Measurements from ENCODE around the gene TPD52L1.

DNA sequence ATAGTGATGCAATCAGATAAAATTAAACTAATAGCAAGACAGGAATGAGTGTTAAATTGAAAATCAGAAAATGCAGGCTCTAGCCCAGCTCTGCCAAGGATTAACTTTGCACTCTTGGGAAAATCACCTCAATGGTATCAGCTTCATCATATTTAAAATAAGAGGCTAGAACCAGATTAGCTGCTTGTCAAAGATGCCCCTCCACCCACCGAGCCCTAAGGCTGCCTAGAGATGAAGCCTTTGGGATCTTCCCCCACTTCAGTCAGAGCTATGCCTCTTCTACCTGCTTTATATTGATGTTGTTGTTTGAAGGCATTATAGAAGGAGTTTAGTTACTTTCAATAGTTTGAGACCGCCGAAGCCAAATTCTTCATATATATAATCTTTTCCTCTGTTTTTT is 100.7 kb downstream of the TPD52L1 start:
- TF ChIP-seq, protein P1, sequence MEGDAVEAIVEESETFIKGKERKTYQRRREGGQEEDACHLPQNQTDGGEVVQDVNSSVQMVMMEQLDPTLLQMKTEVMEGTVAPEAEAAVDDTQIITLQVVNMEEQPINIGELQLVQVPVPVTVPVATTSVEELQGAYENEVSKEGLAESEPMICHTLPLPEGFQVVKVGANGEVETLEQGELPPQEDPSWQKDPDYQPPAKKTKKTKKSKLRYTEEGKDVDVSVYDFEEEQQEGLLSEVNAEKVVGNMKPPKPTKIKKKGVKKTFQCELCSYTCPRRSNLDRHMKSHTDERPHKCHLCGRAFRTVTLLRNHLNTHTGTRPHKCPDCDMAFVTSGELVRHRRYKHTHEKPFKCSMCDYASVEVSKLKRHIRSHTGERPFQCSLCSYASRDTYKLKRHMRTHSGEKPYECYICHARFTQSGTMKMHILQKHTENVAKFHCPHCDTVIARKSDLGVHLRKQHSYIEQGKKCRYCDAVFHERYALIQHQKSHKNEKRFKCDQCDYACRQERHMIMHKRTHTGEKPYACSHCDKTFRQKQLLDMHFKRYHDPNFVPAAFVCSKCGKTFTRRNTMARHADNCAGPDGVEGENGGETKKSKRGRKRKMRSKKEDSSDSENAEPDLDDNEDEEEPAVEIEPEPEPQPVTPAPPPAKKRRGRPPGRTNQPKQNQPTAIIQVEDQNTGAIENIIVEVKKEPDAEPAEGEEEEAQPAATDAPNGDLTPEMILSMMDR (IDR thresholded peaks at IDR 0.05) = no peak
- TF ChIP-seq POLR2AphosphoS5 (IDR thresholded peaks at IDR 0.05) = no peak
